HepG2 (cell line): Measurements from ENCODE around the gene DHX34. TPM values are rescaled to one million over a fixed set of nuclear protein-coding genes. Genes with fewer than 3 reads are reported as not detected.

Experiments used
- ATAC-seq: fragments of 200-7000 bp; cut with Tn5 transposase; 3 replicates; pipeline ENCODE4 v1.9.1; 2020; ENCODE audit warnings: mild to moderate bottlenecking, moderate library complexity
- BruUV-seq: library from RNA; stranded (reverse); fragments of 400-500 nt; replicated peaks from 2 replicates; lab custom pipeline; 2021; lab: Mats Ljungman, UMichigan
- CTCF ChIA-PET: fragments of 300-600 bp; formaldehyde crosslinking; extraction: SDS; loops from one replicate; lab custom pipeline; 2021; ENCODE audit warnings: low total read pairs, inconsistent platforms, low intra/inter-chr PET ratio; lab: Yijun Ruan, JAX
- POLR2A ChIA-PET: fragments of 350-600 bp; sonication (Branson Sonifier 250); formaldehyde crosslinking; loops from one replicate; lab custom pipeline; 2020; ENCODE audit warnings: antibody characterized with exemption, inconsistent platforms; lab: Yijun Ruan, JAX
- DNase-seq: peaks from one replicate; pipeline ENCODE4 v3.0.0-alpha.2; 2015; ENCODE audit warnings: low spot score
- FAIRE-seq: peaks from 3 replicates; lab custom pipeline; 2011; peaks lifted over from hg19 to GRCh38; lab: Jason Lieb, UNC
- H2AFZ ChIP-seq: one replicate; pipeline ENCODE4 v1.6.1; 2011; ENCODE audit warnings: low read length, inconsistent platforms
- H3K27ac ChIP-seq: fragments of 300-600 bp; 3 replicates; pipeline ENCODE4 v1.8.0; 2011; ENCODE audit warnings: mixed run types, mild to moderate bottlenecking, mixed read lengths, low read length, inconsistent platforms; ENCODE audit not compliant: insufficient read depth; ENCODE audit errors: extremely low read length
- H3K27me3 ChIP-seq, 2 experiments: fragments of 200-600 bp in 1 of 2; 2 replicates in 1 of 2; 3 replicates in 1 of 2; pipeline versions ENCODE4 v1.6.0 to v1.8.0; 2011; ENCODE audit warnings: low read length in 2 of 2, mild to moderate bottlenecking in 2 of 2, moderate library complexity in 2 of 2, inconsistent platforms in 1 of 2; ENCODE audit not compliant: insufficient read depth in 2 of 2, control insufficient read depth in 1 of 2
- H3K36me3 ChIP-seq, 2 experiments: fragments of 200-600 bp in 1 of 2; replicated peaks in 1 of 2; 2 replicates in 1 of 2; 3 replicates in 1 of 2; pipeline versions ENCODE4 v1.5.1 to v1.8.0; 2011; ENCODE audit warnings: low read length in 2 of 2, inconsistent platforms in 1 of 2; ENCODE audit not compliant: insufficient read depth in 2 of 2, control insufficient read depth in 1 of 2
- H3K4me1 ChIP-seq: 2 replicates; pipeline ENCODE4 v1.5.1; 2012; ENCODE audit warnings: low read length, inconsistent platforms; ENCODE audit not compliant: insufficient read depth
- H3K4me2 ChIP-seq: 2 replicates; pipeline ENCODE4 v1.6.0; 2011; ENCODE audit warnings: low read depth, low read length, inconsistent platforms
- H3K4me3 ChIP-seq, 3 experiments: fragments of 200-600 bp in 1 of 3; sonication (generic), shearing (Covaris generic) in 1 of 3; replicated peaks in 1 of 3; 2 replicates each; pipeline ENCODE4 v1.5.1; 2011 to 2016; ENCODE audit warnings: low read length in 3 of 3, inconsistent platforms in 2 of 3, low read depth in 2 of 3, mild to moderate bottlenecking in 2 of 3, control low read depth in 1 of 3, mixed read lengths in 1 of 3; ENCODE audit not compliant: insufficient read depth in 1 of 3
- H3K79me2 ChIP-seq: one replicate; pipeline ENCODE4 v1.6.1; 2011; ENCODE audit warnings: low read length, inconsistent platforms; ENCODE audit not compliant: insufficient read depth
- H3K9ac ChIP-seq: 2 replicates; pipeline ENCODE4 v1.6.0; 2011; ENCODE audit warnings: mild to moderate bottlenecking, low read depth, low read length, inconsistent platforms; ENCODE audit not compliant: insufficient read depth
- H3K9me3 ChIP-seq: 2 replicates; pipeline ENCODE4 v1.5.1; 2012; ENCODE audit warnings: mild to moderate bottlenecking, low read length
- H4K20me1 ChIP-seq: 2 replicates; pipeline ENCODE4 v1.6.0; 2011; ENCODE audit warnings: inconsistent platforms, mild to moderate bottlenecking, low read length, moderate library complexity; ENCODE audit not compliant: insufficient read depth
- ADNP ChIP-seq: sonication (generic); formaldehyde crosslinking; IDR thresholded peaks from 2 replicates; pipeline ENCODE4 v1.4.0; 2020; ENCODE audit warnings: missing genetic modification reagents
- ATM ChIP-seq: fragments of 450-650 bp; IDR thresholded peaks from 2 replicates; pipeline ENCODE4 v1.7.1; 2017; ENCODE audit warnings: mild to moderate bottlenecking, borderline replicate concordance
- CC2D1A ChIP-seq: sonication (generic); formaldehyde crosslinking; IDR thresholded peaks from 2 replicates; pipeline ENCODE4 v1.8.1; 2023; ENCODE audit warnings: mild to moderate bottlenecking, missing genetic modification reagents
- EEA1 ChIP-seq: sonication (generic); formaldehyde crosslinking; IDR thresholded peaks from 2 replicates; pipeline ENCODE4 v1.5.1; 2020; ENCODE audit warnings: mild to moderate bottlenecking, missing genetic modification reagents, borderline replicate concordance
- GATAD2A ChIP-seq: IDR thresholded peaks from 2 replicates; pipeline ENCODE4 v1.6.1; 2016
- MED1 ChIP-seq: sonication (generic); formaldehyde crosslinking; IDR thresholded peaks from 2 replicates; pipeline ENCODE4 v1.4.0; 2020; ENCODE audit warnings: missing genetic modification reagents
- NFKB2 ChIP-seq: sonication (generic); formaldehyde crosslinking; IDR thresholded peaks from 2 replicates; pipeline ENCODE4 v1.4.0; 2020; ENCODE audit warnings: missing genetic modification reagents, borderline replicate concordance
- RNF219 ChIP-seq: sonication (generic); formaldehyde crosslinking; IDR thresholded peaks from 2 replicates; pipeline ENCODE4 v1.5.0; 2020; ENCODE audit warnings: mild to moderate bottlenecking, missing genetic modification reagents
- SMC3 ChIP-seq: IDR thresholded peaks from 2 replicates; pipeline ENCODE4 v1.6.1; 2011; ENCODE audit warnings: low read length, improper control_type of control experiment
- THAP11 ChIP-seq: IDR thresholded peaks from 2 replicates; pipeline ENCODE4 v1.6.1; 2016; ENCODE audit warnings: missing biosample characterization, missing genetic modification reagents
- ZBTB34 ChIP-seq: sonication (generic); formaldehyde crosslinking; IDR thresholded peaks from 2 replicates; pipeline ENCODE4 v1.8.0; 2022; ENCODE audit warnings: mild to moderate bottlenecking, missing genetic modification reagents
- ZKSCAN8 ChIP-seq: IDR thresholded peaks from 2 replicates; pipeline ENCODE4 v1.6.1; 2016; ENCODE audit warnings: borderline replicate concordance, missing genetic modification reagents, missing compliant biosample characterization
- ZNF121 ChIP-seq: sonication (generic); formaldehyde crosslinking; IDR thresholded peaks from 2 replicates; pipeline ENCODE4 v1.5.0; 2020; ENCODE audit warnings: mild to moderate bottlenecking, missing genetic modification reagents
- WGBS: methylation state at CpG from one replicate; pipeline ENCODE4 v1.1.6; 2017; ENCODE audit warnings: low lambda C conversion rate; 5-methylcytosine and 5-hydroxymethylcytosine counted together
- in situ Hi-C: cut with HindIII; loops from 2 replicates; pipeline ENCODE4 v1.10.0; 2017; ENCODE audit warnings: low pct_unique_long_range_greater_than_20kb; ENCODE audit not compliant: extremely low pct_ligation_motif_present
- intact Hi-C: fragments of 100-400 bp; cut with micrococcal nuclease; formaldehyde crosslinking; loops from one replicate; pipeline ENCODE4 v1.10.0; 2022; ENCODE audit not compliant: unreplicated experiment
- polyA plus RNA-seq, 8 experiments: library from polyadenylated mRNA; depleted of rRNA in 3 of 8; stranded (reverse) in 7 of 8; unstranded in 1 of 8; fragments of >200 nt; fragmentation: Illumina TruSeq in 4 of 8; extraction: Trizol in 4 of 8; gene quantifications; 2 replicates each; pipeline versions ENCODE4 v1.2.1 to v1.2.3, GENCODE V29; 2011 to 2016; ENCODE audit warnings: low read depth in 4 of 8, missing spikeins in 1 of 8, mixed read lengths in 1 of 8; ENCODE audit not compliant: insufficient read depth in 1 of 8
- total RNA-seq, 5 experiments: library from RNA; depleted of rRNA; stranded (reverse); fragments of >200 nt; fragmentation: Illumina TruSeq; extraction: Trizol; gene quantifications; 2 replicates each; pipeline ENCODE4 v1.2.3, GENCODE V29; 2016; ENCODE audit warnings: low read depth in 1 of 5

Gene DHX34
- total and polyA plus RNA-seq, 2 of the 13 experiments (the other 11 are each of a cell fraction or from before 2014, with no cell fraction given): 9.2 to 12.0 TPM

- TF ChIP-seq SMC3: peak; percentile 11; the same call in 1 of the 2 replicates
- TF ChIP-seq NFKB2: no peak
- TF ChIP-seq GATAD2A (CRISPR knock-in tag): peak; percentile 82
- no peak for TF ChIP-seq ATM
- peak; percentile 81 for TF ChIP-seq THAP11
- TF ChIP-seq MED1 (CRISPR knock-in tag): peak; percentile 36; the same call in 1 of the 2 replicates
- TF ChIP-seq RNF219: 0 out of 2 replicates have a peak, but pooled peaks have one; percentile 39
- TF ChIP-seq, all 625 proteins: peak for 24
Observed at GRCh38 chr19:47310819-47311218, 38.3 kb upstream of the DHX34 start (continued).

- H3K9ac ChIP-seq: no peak overlapping the region
- peak overlapping the region; percentile 59 for H3K27ac ChIP-seq
- ChIA-PET CTCF (no interaction called here), POLR2A (interaction anchor here (2.3 kb wide), 1 partner anchor 37 kb away, joined by 7 read pairs; the partner anchor contains the start of gene DHX34)
- DNase-seq (no peak), FAIRE-seq (no peak), ATAC-seq (no peak)
- 69% methylated on average over 5 of the region's 5 CpGs for WGBS
- no peak overlapping the region for H2AFZ ChIP-seq
- in situ Hi-C loops: no loop called here
- no peaks in the 10 kb centered on the region for H4K20me1 ChIP-seq
- no peaks in the 10 kb centered on the region for H3K36me3 ChIP-seq
- H3K27me3 ChIP-seq: no peaks in the 10 kb centered on the region
- H3K9me3 ChIP-seq: no peaks in the 10 kb centered on the region
- no TSS peak for BruUV-seq
- peak; percentile 99 for TF ChIP-seq ZKSCAN8
- TF ChIP-seq ADNP (CRISPR knock-in tag): no peak
- peak; percentile 83 for TF ChIP-seq ZNF121 (CRISPR knock-in tag)
- no peak for TF ChIP-seq EEA1 (CRISPR knock-in tag)
- TF ChIP-seq CC2D1A: no peak
- 0 out of 2 replicates have a peak, but pooled peaks have one; percentile 27 for TF ChIP-seq ZBTB34 (CRISPR knock-in tag)
- H3K4me3 ChIP-seq: no peak overlapping the region
- intact Hi-C loops: no loop called here
- H3K4me1 ChIP-seq: peaks cover 68% of the 10 kb centered on the region
- H3K4me2 ChIP-seq: no peak overlapping the region
- H3K79me2 ChIP-seq: no peaks in the 10 kb centered on the region
Observed at GRCh38 chr19:47312366-47313006, 36.6 kb upstream of the DHX34 start.
